ENCODE measurements around the gene OVCH2.

DNA sequence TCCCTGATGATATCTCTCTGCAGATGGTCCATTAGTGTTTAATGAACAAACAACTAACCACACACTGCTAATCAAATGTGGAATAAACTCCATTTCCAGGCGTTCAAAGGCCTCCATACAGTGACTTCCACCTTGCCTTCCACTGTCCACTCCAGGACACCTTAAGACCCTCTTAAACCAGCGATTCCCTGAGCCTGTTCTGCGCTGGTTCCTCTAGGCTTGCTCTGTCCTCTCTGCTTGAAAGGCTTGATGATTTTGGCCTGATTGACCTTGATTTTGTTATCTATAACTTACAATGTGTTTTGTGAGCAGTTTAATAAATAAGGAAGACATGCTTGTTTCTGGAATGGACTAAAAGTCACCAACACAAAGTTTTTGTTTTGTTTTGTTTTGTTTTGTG lies 12.0 kb downstream of the OVCH2 start:
- TF ChIP-seq CTCF (conservative IDR thresholded peaks at IDR 0.05) (no peak), ZFX (IDR thresholded peaks at IDR 0.05) (no peak)
